Measurements from ENCODE around the gene COMMD7.
"Not testable (repeated sequence)": the region's sequence is repeated elsewhere in the genome, so short reads cannot be mapped to it uniquely, and the experiment has no call there.

The COMMD7 gene

GRCh38 chr20:32779500-32780211 is 36.4 kb upstream of the COMMD7 start:
- Mint-ChIP-seq H3K27me3 (no peaks in the 10 kb centered on the region), H3K9me3 (no peaks in the 10 kb centered on the region), H3K4me3 (no peak overlapping the region), H3K4me1 (no peaks in the 10 kb centered on the region), H3K36me3 (ENCODE audit: insufficient read depth) (no peaks in the 10 kb centered on the region), H3K27ac (ENCODE audit: low read depth) (no peak overlapping the region)
- no peak for ATAC-seq (replicated peaks; ENCODE audit: extremely low read depth, poor library complexity, severe bottlenecking)
- no peak for DNase-seq (ENCODE audit: low spot score in 2 of 2)

GRCh38 chr20:32777177-32777956 is 34.1 kb upstream of the COMMD7 start:
- no peak overlapping the region for H3K27ac Mint-ChIP-seq (ENCODE audit: low read depth)
- H3K4me1 Mint-ChIP-seq, result no peaks in the 10 kb centered on the region
- no peaks in the 10 kb centered on the region for H3K36me3 Mint-ChIP-seq (ENCODE audit: insufficient read depth)
- no peak for DNase-seq (ENCODE audit: low spot score in 2 of 2)
- no peaks in the 10 kb centered on the region for H3K9me3 Mint-ChIP-seq
- no peak for ATAC-seq (replicated peaks; ENCODE audit: extremely low read depth, poor library complexity, severe bottlenecking)
- no peak overlapping the region for H3K4me3 Mint-ChIP-seq
- no peaks in the 10 kb centered on the region for H3K27me3 Mint-ChIP-seq

DNA sequence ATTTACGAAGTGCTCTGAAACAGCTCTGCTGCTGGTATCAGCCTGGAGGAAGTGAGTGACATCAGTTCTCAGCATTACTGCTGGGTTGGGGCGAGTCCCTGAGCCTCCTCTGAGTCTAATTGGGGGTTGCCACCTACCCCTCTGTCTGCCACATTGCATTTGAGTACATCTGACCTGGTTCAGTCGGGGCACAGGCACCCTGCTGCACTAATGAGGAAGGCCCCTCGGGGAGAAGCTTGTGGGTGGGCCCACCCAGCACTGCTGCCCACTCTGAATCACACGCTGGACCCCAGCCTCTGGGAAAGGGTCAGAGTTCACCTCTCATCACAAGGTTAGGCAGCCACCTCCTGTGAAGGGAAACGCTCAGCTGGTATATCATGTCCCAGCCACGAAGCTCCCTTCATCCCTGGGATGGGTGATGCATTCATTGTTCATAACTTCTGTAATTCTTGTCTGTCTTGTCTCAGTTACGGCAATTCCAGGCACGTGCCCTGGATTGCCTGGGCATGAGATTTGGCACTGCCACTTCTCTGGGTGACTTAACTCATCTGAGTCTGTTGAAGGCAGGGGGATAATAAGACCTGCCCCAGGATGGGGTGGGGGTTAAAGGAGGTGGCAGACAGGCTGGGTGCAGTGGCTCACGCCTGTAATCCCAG is 32.2 kb upstream of the COMMD7 start:
- ATAC-seq (replicated peaks; ENCODE audit: extremely low read depth, poor library complexity, severe bottlenecking), result no peak

DNA sequence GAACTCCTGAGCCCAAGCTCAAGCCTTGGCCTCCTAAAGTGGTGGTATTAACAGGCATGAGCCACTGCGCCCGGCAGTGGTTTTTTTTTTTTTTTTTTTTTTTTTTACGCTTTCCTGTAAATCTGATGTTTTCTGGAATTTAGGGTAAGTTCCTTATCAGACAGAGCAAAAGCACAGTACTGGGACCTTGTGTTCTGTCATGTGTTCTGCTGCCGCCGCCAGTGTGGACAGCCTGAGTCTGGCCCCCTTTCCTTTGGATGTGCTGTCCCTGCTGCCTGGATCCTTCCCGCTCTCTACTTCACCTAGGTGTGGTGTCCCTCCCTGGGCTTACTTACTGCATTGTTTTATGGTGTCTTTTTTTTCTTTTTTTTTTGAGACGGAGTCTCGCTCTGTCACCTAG is 30.6 kb upstream of the COMMD7 start:
- H3K4me1 Mint-ChIP-seq, result peaks cover 6% of the 10 kb centered on the region
- H3K27ac Mint-ChIP-seq (ENCODE audit: low read depth), result no peak overlapping the region
- no peaks in the 10 kb centered on the region for H3K27me3 Mint-ChIP-seq
- ATAC-seq (replicated peaks; ENCODE audit: extremely low read depth, poor library complexity, severe bottlenecking), result no peak
- no peaks in the 10 kb centered on the region for H3K36me3 Mint-ChIP-seq (ENCODE audit: insufficient read depth)
- DNase-seq (ENCODE audit: low spot score in 2 of 2), result no peak
- H3K9me3 Mint-ChIP-seq, result no peaks in the 10 kb centered on the region
- H3K4me3 Mint-ChIP-seq, result no peak overlapping the region

More for the DNA sequence above, 32.2 kb upstream of the COMMD7 start:
- H3K27ac Mint-ChIP-seq (ENCODE audit: low read depth), result no peak overlapping the region
- no peak for DNase-seq (ENCODE audit: low spot score in 2 of 2)
- H3K4me3 Mint-ChIP-seq, result no peak overlapping the region
- H3K4me1 Mint-ChIP-seq, result peaks cover 6% of the 10 kb centered on the region
- no peaks in the 10 kb centered on the region for H3K27me3 Mint-ChIP-seq
- H3K36me3 Mint-ChIP-seq (ENCODE audit: insufficient read depth), result no peaks in the 10 kb centered on the region
- no peaks in the 10 kb centered on the region for H3K9me3 Mint-ChIP-seq

- DNase-seq (ENCODE audit: low spot score in 2 of 2) (no peak), ATAC-seq (replicated peaks; ENCODE audit: extremely low read depth, poor library complexity, severe bottlenecking) (no peak)
- Mint-ChIP-seq H3K4me3 (no peak overlapping the region), H3K27ac (ENCODE audit: low read depth) (no peak overlapping the region), H3K9me3 (no peaks in the 10 kb centered on the region), H3K27me3 (no peaks in the 10 kb centered on the region), H3K36me3 (ENCODE audit: insufficient read depth) (no peaks in the 10 kb centered on the region), H3K4me1 (peaks cover 6% of the 10 kb centered on the region)
Measured at GRCh38 chr20:32773223-32773622, 30.0 kb upstream of the COMMD7 start.

DNA sequence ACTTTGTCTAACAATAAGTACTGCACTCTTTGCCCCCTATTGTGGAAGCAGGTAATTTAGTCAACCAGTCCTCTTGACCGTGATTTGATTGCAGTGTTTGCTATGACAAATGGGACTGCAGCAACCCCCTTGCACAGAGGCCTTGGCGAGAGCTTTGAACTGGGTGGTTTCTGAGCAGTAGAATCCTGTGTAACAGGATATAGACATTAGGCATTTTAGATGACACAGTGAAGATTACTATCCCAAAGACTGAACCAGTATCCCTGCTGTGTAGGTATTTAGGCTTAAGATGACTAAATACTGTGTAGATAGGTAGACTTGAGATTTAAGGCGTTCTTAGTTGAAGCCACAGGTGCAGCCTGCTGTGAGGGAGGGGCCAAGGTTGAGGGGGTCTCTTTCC is 28.8 kb upstream of the COMMD7 start:
- H3K27me3 Mint-ChIP-seq, result no peaks in the 10 kb centered on the region
- H3K4me3 Mint-ChIP-seq, result no peak overlapping the region
- no peak overlapping the region for H3K27ac Mint-ChIP-seq (ENCODE audit: low read depth)
- peaks cover 6% of the 10 kb centered on the region for H3K4me1 Mint-ChIP-seq
- H3K36me3 Mint-ChIP-seq (ENCODE audit: insufficient read depth), result no peaks in the 10 kb centered on the region
- ATAC-seq (replicated peaks; ENCODE audit: extremely low read depth, poor library complexity, severe bottlenecking), result no peak
- H3K9me3 Mint-ChIP-seq, result no peaks in the 10 kb centered on the region
- no peak for DNase-seq (ENCODE audit: low spot score in 2 of 2)

DNA sequence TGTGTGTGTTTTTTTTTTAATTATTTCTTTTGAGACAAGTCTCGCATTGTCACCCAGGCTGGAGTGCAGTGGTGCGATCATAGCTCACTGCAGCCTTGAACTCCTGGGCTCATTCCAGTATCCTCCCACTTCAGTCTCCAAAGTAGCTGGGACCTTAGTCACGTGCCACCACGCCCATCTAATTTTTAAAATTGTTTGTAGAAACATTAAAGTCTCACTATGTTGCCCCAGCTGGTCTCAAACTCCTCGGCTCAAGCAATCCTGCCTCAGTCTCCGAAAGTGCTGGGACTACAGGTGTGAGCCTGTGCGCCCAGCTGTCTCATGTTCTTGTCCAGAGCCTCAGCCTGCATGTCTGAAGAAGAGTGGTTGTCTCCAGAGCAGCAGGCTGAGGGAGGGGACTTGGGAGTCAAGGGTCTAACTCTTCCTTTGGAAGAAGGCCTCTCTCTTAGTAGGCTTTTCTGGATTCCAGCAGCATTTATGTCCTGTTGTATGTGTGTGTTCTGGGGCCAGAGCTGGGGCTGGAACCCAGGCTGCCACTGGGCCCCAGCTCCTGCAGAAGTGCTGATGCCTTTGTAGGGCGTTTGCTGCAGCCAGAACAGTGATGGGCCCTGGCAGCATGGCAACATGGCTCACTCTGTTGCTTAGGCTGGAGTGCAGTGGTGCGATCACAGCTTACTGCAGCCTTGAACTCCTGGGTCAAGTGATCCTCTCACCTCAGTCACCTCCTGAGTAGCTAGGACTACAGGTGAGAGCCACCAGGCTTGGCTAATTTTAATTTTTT is 24.3 kb upstream of the COMMD7 start:
- H3K4me3 Mint-ChIP-seq, result no peak overlapping the region
- H3K27me3 Mint-ChIP-seq, result no peaks in the 10 kb centered on the region
- no peaks in the 10 kb centered on the region for H3K9me3 Mint-ChIP-seq
- H3K4me1 Mint-ChIP-seq, result peaks cover 11% of the 10 kb centered on the region
- no peak overlapping the region for H3K27ac Mint-ChIP-seq (ENCODE audit: low read depth)
- ATAC-seq (replicated peaks; ENCODE audit: extremely low read depth, poor library complexity, severe bottlenecking) (no peak), DNase-seq (ENCODE audit: low spot score in 2 of 2) (no peak)
- no peaks in the 10 kb centered on the region for H3K36me3 Mint-ChIP-seq (ENCODE audit: insufficient read depth)

DNA sequence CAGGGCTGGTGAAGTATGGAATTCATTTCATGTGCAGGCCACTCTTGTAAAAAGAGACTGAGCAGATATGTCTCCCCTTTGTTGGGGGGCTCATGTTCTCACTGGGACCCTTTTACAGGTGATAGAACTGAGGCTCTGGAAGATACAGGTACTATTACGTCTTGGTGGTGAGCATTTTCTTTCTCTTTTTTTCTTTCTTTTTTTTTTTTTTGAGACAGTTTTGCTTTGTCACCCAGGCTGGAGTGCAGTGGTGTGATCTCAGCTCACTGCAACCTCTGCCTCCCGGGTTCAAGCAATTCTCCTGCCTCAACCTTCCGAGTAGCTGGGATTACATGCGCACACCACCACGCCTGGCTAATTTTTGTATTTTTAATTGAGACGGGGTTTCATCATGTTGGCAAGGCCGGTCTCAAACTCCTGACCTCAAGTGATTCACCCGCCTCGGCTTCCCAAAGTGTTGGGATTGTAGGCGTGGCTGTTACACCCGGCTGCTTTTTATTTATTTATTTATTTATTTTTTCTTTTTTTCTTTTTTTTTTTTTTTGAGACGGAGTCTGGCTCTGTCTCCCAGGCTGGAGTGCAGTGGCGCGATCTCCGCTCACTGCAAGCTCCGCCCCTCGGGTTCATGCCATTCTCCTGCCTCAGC is 22.1 kb upstream of the COMMD7 start:
- H3K27me3 Mint-ChIP-seq; H3K9me3 Mint-ChIP-seq; H3K27ac Mint-ChIP-seq (ENCODE audit: low read depth); H3K4me3 Mint-ChIP-seq; DNase-seq (ENCODE audit: low spot score in 2 of 2); H3K36me3 Mint-ChIP-seq (ENCODE audit: insufficient read depth); ATAC-seq (replicated peaks; ENCODE audit: extremely low read depth, poor library complexity, severe bottlenecking): not testable (repeated sequence)
- H3K4me1 Mint-ChIP-seq, result peaks cover 14% of the 10 kb centered on the region

DNA sequence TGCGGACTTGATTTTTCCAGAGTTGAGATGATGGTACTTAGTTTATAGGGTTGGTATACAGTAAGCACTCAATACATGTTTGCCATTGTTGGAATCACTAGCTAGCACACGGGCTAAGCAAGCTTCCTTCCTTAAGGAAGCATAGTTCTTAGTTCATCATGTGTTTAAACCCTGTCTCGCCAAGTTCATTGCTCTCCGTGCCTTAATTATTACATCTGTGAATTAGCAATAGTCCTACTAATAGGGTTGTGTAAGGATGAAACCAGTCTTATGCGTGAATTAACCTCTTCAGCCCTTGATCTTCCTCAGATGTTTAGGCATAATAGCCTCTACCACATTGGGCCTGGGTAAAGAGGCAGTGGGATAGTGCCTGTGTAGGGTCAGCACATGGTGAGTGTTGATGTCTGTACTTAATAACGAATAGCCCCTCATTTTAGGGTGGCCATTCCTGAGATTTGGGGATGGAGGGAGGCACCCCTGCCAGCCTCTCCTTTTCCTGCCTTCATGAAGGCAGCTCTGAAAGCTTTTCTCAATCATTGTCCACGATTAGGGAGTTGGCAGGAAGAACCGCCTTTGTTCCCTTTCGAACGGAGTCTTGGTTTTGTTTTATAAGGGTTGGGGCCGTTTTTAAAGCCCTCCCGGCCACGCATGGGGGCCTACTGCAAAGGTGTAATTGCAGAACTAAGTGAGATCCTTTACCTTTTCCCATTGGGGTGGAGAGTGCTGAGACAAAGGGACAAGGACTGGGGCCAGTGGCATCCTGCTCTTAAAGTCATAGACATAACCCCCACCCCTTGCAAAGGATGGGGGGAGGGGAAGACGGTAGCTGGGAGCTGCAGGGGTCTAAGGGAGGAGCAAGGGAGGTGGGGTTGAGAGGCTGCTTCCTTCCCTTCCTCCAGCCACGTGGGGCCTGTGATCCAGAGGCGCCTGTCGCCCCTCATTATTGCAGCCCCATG is 21.0 kb upstream of the COMMD7 start:
- Mint-ChIP-seq H3K4me3 (peak overlapping the region; percentile 84), H3K27me3 (no peaks in the 10 kb centered on the region), H3K4me1 (peaks cover 14% of the 10 kb centered on the region), H3K27ac (ENCODE audit: low read depth) (no peak overlapping the region), H3K9me3 (no peaks in the 10 kb centered on the region), H3K36me3 (ENCODE audit: insufficient read depth) (peaks cover 1% of the 10 kb centered on the region)
- DNase-seq (ENCODE audit: low spot score in 2 of 2) (no peak), ATAC-seq (replicated peaks; ENCODE audit: extremely low read depth, poor library complexity, severe bottlenecking) (no peak)

DNA sequence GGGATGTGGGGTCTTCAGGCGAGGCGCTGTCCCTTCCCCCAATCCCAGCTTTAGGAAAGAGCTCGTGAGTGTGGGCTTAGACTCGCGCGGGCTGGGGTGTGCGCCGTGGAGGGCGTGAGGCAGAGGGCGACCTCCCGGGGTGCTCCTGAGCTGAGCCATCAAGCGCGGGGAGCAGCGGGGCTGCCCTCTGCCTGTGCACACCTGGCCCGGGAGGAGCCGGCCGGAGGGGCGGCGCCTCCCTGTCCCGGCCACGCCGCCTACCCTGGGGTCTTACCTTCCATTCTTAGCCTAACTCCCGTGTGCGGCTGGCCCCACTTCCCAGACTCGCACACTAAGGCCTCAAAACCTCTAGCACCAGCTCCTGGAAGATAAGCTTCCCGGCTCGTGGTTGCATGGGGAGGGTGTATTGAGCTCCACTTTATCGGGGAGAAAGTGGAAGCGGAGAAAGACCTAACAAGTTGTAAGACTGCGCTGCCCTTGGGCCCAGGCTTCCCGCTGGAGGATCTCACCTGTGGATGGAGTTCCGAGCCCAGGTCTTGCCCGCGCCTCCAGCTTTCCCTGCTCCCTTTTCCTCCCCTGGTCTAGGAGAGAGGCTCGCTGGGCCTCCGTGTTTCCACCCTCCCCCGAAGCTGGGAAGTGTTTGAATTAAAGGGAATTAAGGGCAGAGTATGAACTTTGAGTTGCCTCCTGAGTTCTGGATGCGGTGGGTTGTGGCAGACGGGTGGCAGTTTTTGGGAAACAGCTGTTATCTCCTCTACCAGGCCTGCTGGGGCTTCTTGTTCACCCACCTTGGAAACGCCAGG is 20.1 kb upstream of the COMMD7 start:
- H3K27ac Mint-ChIP-seq (ENCODE audit: low read depth), result peak overlapping the region; percentile 74
- H3K4me3 Mint-ChIP-seq, result peak overlapping the region; percentile 84
- ATAC-seq (replicated peaks; ENCODE audit: extremely low read depth, poor library complexity, severe bottlenecking) (no peak), DNase-seq (ENCODE audit: low spot score in 2 of 2) (no peak)
- no peaks in the 10 kb centered on the region for H3K9me3 Mint-ChIP-seq
- H3K27me3 Mint-ChIP-seq, result no peaks in the 10 kb centered on the region
- H3K4me1 Mint-ChIP-seq, result peaks cover 14% of the 10 kb centered on the region
- H3K36me3 Mint-ChIP-seq (ENCODE audit: insufficient read depth), result peaks cover 1% of the 10 kb centered on the region

DNA sequence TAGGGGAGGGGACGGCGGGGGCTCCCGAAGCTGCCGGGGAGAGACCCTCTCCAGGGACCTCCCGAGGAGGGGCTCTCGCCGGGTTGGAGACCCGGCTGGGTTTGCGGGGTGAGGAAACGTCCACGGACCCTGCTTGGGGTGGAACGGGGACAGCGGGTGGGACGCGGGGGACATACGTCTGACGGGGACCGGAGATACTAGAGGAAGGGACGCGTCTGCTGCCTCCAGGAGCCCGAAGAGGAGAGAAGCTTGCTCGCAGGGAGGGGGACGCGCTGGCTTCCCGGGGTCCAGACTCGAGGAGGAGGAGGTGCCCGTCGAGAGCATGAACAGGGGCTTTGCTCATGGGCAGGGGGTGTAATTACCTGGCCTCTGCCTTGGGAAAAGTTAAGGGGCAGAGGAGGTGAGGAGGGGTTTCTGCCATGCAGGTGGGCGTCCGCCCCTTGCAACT is 19.5 kb upstream of the COMMD7 start:
- H3K4me1 Mint-ChIP-seq, result peaks cover 14% of the 10 kb centered on the region
- peak overlapping the region; percentile 84 for H3K4me3 Mint-ChIP-seq
- H3K9me3 Mint-ChIP-seq, result no peaks in the 10 kb centered on the region
- no peak for DNase-seq (ENCODE audit: low spot score in 2 of 2)
- peaks cover 1% of the 10 kb centered on the region for H3K36me3 Mint-ChIP-seq (ENCODE audit: insufficient read depth)
- peak; percentile 44 for ATAC-seq (replicated peaks; ENCODE audit: extremely low read depth, poor library complexity, severe bottlenecking)
- H3K27me3 Mint-ChIP-seq, result no peaks in the 10 kb centered on the region
- H3K27ac Mint-ChIP-seq (ENCODE audit: low read depth), result peak overlapping the region; percentile 74

All from central memory CD8-positive, alpha-beta T cell (primary cell).